DMS153 (cell line): ENCODE data around the gene DLX2.

Experiments used
- DNase-seq: peaks from one replicate; lab custom pipeline; 2025; lab: John Stamatoyannopoulos, UW

Gene DLX2

DNA sequence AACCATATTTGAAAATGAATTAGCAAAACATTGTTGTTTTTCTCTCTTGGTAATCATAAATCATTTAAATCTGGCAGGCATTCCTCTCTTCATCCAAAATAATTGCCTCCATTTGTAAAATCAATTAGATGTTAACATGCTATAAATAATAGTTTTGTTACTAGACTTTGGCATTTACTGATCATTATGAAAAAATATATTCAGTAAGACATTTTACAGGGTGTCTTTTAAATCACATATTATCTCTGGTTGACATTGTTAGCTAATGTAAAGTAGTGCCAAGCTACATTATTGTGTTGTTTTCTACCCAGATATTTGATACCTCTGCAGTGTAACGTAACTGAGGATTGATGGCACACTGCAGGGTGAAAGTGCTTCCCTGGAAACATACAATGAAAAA, 49.2 kb downstream of the DLX2 start:
- no peak for DNase-seq

DNA sequence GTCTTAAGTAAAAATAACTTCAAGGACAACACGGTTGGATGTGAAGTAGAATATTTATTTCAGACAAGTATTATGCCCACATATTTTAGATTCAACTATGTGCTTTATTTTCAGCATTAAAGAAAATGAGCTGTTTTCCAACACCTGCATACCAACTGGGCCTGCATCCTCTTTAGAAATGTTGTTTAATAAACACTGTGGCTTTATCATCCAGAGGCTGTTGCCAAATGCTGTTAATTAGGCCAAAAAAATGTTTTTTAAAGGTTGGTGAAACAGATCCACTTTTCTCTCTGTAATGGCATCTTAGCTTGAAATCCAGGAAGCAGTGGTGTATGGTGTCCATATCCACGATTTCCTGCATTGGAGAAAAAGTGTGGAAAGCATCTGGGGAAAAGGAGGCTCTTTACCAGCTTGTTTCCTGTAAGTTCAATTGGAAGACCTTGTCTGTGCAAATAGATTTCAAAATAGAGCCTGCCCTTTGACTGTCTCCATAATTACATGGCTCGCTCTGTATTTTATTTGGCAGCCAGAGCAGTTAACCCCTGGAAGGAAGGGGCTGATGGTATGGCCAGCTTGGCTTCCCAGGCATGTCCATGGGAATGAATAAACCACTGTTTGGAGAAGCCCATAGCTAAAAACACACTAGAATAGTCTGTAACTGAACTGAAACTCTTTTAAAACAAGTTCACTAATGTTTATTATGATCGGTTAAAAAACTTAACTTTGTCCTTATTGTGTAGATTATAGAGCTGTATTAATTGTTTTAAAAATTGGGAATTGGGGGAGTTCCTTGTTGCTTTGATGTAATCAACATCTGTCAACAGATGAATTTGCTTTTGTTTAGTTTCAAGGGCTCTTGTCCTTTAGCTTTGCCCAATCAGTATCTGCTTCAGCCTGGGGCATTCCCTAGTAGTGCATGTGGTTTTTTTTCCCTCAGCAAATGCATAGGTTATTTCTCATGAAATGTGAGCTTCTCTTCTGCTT, 50.4 kb downstream of the DLX2 start:
- DNase-seq: peak; percentile 72

DNA sequence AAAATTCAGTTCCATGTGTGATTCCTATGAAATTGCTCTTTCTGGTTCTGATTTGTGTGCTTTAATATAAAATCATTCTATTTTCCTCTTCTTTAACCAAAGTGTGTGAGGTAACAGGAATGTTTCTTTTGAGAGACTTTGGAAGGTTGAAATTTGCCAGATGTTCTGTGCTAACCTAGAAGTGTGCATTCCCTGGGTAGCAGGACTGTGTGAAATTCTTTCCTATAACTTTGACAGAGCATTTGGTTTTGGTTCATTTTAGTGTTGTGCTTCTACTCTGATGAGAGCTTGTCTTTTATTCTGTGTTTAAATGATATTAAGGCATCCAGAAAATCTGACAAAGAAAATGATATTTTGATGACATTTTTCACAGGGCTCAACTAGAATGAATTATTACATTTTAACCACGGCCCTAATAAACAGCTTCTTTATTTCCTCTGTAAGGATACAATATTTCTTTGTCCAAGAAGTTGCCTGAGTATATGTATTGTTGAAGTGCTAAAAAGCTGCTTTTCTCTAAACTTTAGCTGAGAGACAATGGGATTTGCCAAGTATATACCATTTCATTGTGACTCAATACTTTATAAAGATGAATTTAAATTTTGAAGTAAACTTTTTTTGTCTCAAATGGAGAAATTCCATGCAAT, 52.1 kb downstream of the DLX2 start:
- no peak for DNase-seq

DNA sequence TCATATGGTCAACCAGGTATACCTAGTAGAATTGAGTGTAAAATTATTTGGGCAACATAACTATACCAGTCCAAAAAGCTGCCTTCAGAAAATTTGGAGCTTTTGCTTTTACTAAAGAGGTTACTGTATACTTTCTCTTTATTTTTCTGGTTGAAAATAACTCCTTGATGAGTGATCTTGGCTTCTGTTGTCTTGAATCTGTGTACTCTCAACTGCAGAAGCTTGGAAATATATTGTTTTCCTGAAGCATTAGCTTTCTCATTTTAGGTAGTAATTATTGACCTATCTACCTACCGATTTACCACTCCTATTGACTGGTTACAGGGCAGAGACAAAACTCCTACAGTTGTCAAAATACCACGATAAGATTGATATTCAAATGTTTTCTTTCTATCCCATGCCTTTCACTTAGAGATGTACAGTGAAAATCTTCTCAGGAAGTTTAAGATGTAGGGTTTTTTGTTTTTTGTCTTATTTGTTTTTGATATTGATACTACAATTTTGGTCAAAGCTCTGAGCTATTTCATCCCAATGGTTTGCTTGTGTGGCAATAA, 53.1 kb downstream of the DLX2 start:
- DNase-seq: no peak
